ENCODE data around the gene QRICH1.

DNA sequence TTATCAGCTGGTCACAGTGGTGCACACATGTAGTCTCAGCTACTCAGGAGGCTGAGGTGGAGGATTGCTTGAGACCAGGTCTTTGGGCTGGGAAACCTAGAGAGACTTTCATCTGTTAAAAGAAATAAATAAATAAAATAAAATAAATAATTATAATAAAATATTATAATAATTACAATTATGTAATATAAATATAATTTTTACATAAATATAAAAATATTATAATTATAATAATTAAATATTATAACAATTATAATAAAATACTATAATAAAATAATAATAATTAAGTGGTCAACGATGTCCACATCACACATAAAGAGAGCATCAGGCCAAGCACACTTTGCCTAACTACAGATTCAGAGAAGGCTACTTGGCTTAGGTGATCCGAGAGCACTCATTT lies 14.6 kb downstream of the QRICH1 start:
- TF ChIP-seq, protein P1, sequence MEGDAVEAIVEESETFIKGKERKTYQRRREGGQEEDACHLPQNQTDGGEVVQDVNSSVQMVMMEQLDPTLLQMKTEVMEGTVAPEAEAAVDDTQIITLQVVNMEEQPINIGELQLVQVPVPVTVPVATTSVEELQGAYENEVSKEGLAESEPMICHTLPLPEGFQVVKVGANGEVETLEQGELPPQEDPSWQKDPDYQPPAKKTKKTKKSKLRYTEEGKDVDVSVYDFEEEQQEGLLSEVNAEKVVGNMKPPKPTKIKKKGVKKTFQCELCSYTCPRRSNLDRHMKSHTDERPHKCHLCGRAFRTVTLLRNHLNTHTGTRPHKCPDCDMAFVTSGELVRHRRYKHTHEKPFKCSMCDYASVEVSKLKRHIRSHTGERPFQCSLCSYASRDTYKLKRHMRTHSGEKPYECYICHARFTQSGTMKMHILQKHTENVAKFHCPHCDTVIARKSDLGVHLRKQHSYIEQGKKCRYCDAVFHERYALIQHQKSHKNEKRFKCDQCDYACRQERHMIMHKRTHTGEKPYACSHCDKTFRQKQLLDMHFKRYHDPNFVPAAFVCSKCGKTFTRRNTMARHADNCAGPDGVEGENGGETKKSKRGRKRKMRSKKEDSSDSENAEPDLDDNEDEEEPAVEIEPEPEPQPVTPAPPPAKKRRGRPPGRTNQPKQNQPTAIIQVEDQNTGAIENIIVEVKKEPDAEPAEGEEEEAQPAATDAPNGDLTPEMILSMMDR (conservative IDR thresholded peaks at IDR 0.05 in 1 of 2, IDR thresholded peaks at IDR 0.05 in 1 of 2; ENCODE audit: low read depth in 1 of 2, low read length in 2 of 2), result no peak
- no peak for TF ChIP-seq EZH2 (IDR thresholded peaks at IDR 0.05; ENCODE audit: low read length, missing control alignments)
